Activated CD8-positive, alpha-beta T cell treated with anti-CD3 and anti-CD28 coated beads, Interleukin-2, amount 10 ng/mL, durations not matched to agents 7 days and 5 days (primary cell): ENCODE data around the gene TTL. TPM values are rescaled to one million over a fixed set of nuclear protein-coding genes. Genes with fewer than 3 reads are reported as not detected.
"Not testable (repeated sequence)": the region's sequence is repeated elsewhere in the genome, so short reads cannot be mapped to it uniquely, and the experiment has no call there.

Source experiments
- ATAC-seq: fragments of 150-1000 bp; cut with Tn5 transposase; one replicate; pipeline ENCODE4 v1.10.0; 2021; ENCODE audit warnings: moderate library complexity
- CTCF ChIA-PET: fragments of 350-600 bp; sonication (Branson Sonifier 250); formaldehyde crosslinking; loops from one replicate; lab custom pipeline; 2021; ENCODE audit warnings: antibody characterized with exemption; lab: Charles Lee
- POLR2A ChIA-PET: fragments of 350-600 bp; sonication (Branson Sonifier 250); formaldehyde crosslinking; loops from one replicate; lab custom pipeline; 2021; ENCODE audit warnings: antibody characterized with exemption; lab: Charles Lee
- DNase-seq: peaks from one replicate; pipeline ENCODE4 v3.0.0-alpha.2; 2020
- H3K27ac Mint-ChIP-seq: one replicate; pipeline ENCODE4 v1.8.0; 2021; ENCODE audit warnings: mild to moderate bottlenecking, mixed read lengths
- H3K27me3 Mint-ChIP-seq: one replicate; pipeline ENCODE4 v1.8.0; 2021; ENCODE audit warnings: low read depth, mixed read lengths
- H3K36me3 Mint-ChIP-seq: one replicate; pipeline ENCODE4 v1.8.0; 2021; ENCODE audit warnings: low read depth, mixed read lengths
- H3K4me1 Mint-ChIP-seq: one replicate; pipeline ENCODE4 v1.8.0; 2021; ENCODE audit warnings: low read depth, mixed read lengths
- H3K4me3 Mint-ChIP-seq: one replicate; pipeline ENCODE4 v1.8.0; 2021; ENCODE audit warnings: mild to moderate bottlenecking, mixed read lengths
- H3K9me3 Mint-ChIP-seq: one replicate; pipeline ENCODE4 v1.8.0; 2022; ENCODE audit warnings: mixed read lengths; ENCODE audit not compliant: insufficient read depth
- total RNA-seq, 2 experiments: library from RNA; stranded (reverse); gene quantifications; one replicate each; pipeline ENCODE4 v1.2.3, GENCODE V29; 2021

TTL gene
- total RNA-seq, 2 experiments from 2014 or later: 36.0 to 37.6 TPM

GRCh38 chr2:112566104-112566503 is 84.1 kb downstream of the TTL start:
- Mint-ChIP-seq H3K36me3 (peaks cover 67% of the 10 kb centered on the region), H3K27me3 (no peaks in the 10 kb centered on the region), H3K9me3 (no peaks in the 10 kb centered on the region), H3K4me1 (no peaks in the 10 kb centered on the region), H3K4me3 (no peak overlapping the region), H3K27ac (no peak overlapping the region)
- no peak for DNase-seq
- ChIA-PET POLR2A (no interaction called here), CTCF (interaction anchor here (0.8 to 1.2 kb wide), 2 partner anchors 14 to 17 kb away, joined by 3 to 7 read pairs; no protein-coding TSS in a partner anchor)
- ATAC-seq: no peak

GRCh38 chr2:112566508-112566907 is 84.6 kb downstream of the TTL start:
- CTCF ChIA-PET: interaction anchor here (1.2 kb wide), 1 partner anchor 15 kb away, joined by 3 read pairs; no protein-coding TSS in a partner anchor
- H3K9me3 Mint-ChIP-seq, H3K4me3 Mint-ChIP-seq, DNase-seq, POLR2A ChIA-PET, ATAC-seq, H3K27me3 Mint-ChIP-seq, H3K4me1 Mint-ChIP-seq, H3K27ac Mint-ChIP-seq: not testable (repeated sequence)
- H3K36me3 Mint-ChIP-seq: peaks cover 69% of the 10 kb centered on the region

GRCh38 chr2:112572005-112572404 is 90.0 kb downstream of the TTL start:
- H3K27me3 Mint-ChIP-seq: no peaks in the 10 kb centered on the region
- H3K36me3 Mint-ChIP-seq: peaks cover 70% of the 10 kb centered on the region
- no peaks in the 10 kb centered on the region for H3K4me1 Mint-ChIP-seq
- no peaks in the 10 kb centered on the region for H3K9me3 Mint-ChIP-seq
- ChIA-PET CTCF (interaction anchor here (1.0 kb wide), 1 partner anchor 28 kb away, joined by 4 read pairs; no protein-coding TSS in a partner anchor), POLR2A (no interaction called here)
- DNase-seq: no peak
- no peak overlapping the region for H3K4me3 Mint-ChIP-seq
- no peak for ATAC-seq
- H3K27ac Mint-ChIP-seq: no peak overlapping the region

- no peaks in the 10 kb centered on the region for H3K27me3 Mint-ChIP-seq
- H3K9me3 Mint-ChIP-seq: no peaks in the 10 kb centered on the region
- H3K36me3 Mint-ChIP-seq: peaks cover 24% of the 10 kb centered on the region
- H3K4me3 Mint-ChIP-seq: no peak overlapping the region
- H3K27ac Mint-ChIP-seq: no peak overlapping the region
- ChIA-PET CTCF (interaction anchor here (0.7 to 0.9 kb wide), 2 partner anchors 32 to 97 kb away, joined by 3 read pairs; no protein-coding TSS in a partner anchor), POLR2A (no interaction called here)
- DNase-seq (no peak), ATAC-seq (no peak)
- peaks cover 4% of the 10 kb centered on the region for H3K4me1 Mint-ChIP-seq
Measured at GRCh38 chr2:112577756-112578155, 95.8 kb downstream of the TTL start.

- Mint-ChIP-seq H3K4me3 (no peak overlapping the region), H3K27ac (no peak overlapping the region), H3K4me1 (peaks cover 13% of the 10 kb centered on the region), H3K36me3 (peaks cover 20% of the 10 kb centered on the region), H3K9me3 (no peaks in the 10 kb centered on the region), H3K27me3 (no peaks in the 10 kb centered on the region)
- ChIA-PET CTCF (no interaction called here), POLR2A (no interaction called here)
- ATAC-seq (no peak), DNase-seq (no peak)
Measured at GRCh38 chr2:112579241-112579640, 97.3 kb downstream of the TTL start.

GRCh38 chr2:112580084-112580483 is 98.1 kb downstream of the TTL start:
- peaks cover 16% of the 10 kb centered on the region for H3K4me1 Mint-ChIP-seq
- H3K27me3 Mint-ChIP-seq: no peaks in the 10 kb centered on the region
- POLR2A ChIA-PET: no interaction called here
- no peaks in the 10 kb centered on the region for H3K9me3 Mint-ChIP-seq
- peaks cover 15% of the 10 kb centered on the region for H3K36me3 Mint-ChIP-seq
- H3K27ac Mint-ChIP-seq: no peak overlapping the region
- CTCF ChIA-PET: no interaction called here
- ATAC-seq (no peak), DNase-seq (no peak)
- H3K4me3 Mint-ChIP-seq: no peak overlapping the region

GRCh38 chr2:112582314-112582746 is 100.4 kb downstream of the TTL start:
- H3K27ac Mint-ChIP-seq: peak overlapping the region; percentile 62
- CTCF ChIA-PET: interaction anchor here (1.1 to 3.2 kb wide), 6 partner anchors 8 to 145 kb away, joined by 3 to 24 read pairs (median 6); no protein-coding TSS in a partner anchor

GRCh38 chr2:112583497-112584133 is 101.7 kb downstream of the TTL start:
- Mint-ChIP-seq H3K4me3 (peak overlapping the region; percentile 95), H3K4me1 (peaks cover 29% of the 10 kb centered on the region), H3K9me3 (no peaks in the 10 kb centered on the region), H3K27ac (peak overlapping the region; percentile 99), H3K27me3 (no peaks in the 10 kb centered on the region), H3K36me3 (peaks cover 19% of the 10 kb centered on the region)
- ATAC-seq: no peak
- CTCF ChIA-PET: interaction anchor here (0.8 to 3.2 kb wide), 17 partner anchors 10 to 528 kb away, joined by 3 to 24 read pairs (median 4); partner anchors contain the start of genes TMEM87B and ZC3H8
- DNase-seq: peak; percentile 28
- POLR2A ChIA-PET: interaction anchor here (0.8 to 1.8 kb wide), 7 partner anchors 39 to 591 kb away, joined by 3 to 8 read pairs (median 3); partner anchors contain the start of gene SLC20A1

More at GRCh38 chr2:112582314-112582746, 100.4 kb downstream of the TTL start:
- Mint-ChIP-seq H3K4me1 (peaks cover 29% of the 10 kb centered on the region), H3K9me3 (no peaks in the 10 kb centered on the region), H3K36me3 (peaks cover 15% of the 10 kb centered on the region), H3K27me3 (no peaks in the 10 kb centered on the region), H3K4me3 (peak overlapping the region; percentile 15)
- ATAC-seq: peak; percentile 3
- POLR2A ChIA-PET: no interaction called here
- peak; percentile 63 for DNase-seq

GRCh38 chr2:112584134-112584890 is 102.4 kb downstream of the TTL start, which contains the start of gene CHCHD5:
TSS of gene CHCHD5 (plus strand) at chr2:112584609. CDS start at chr2:112584648, 39 bp downstream.
- DNase-seq (peak; percentile 98), ATAC-seq (peak; percentile 92)
- Mint-ChIP-seq H3K9me3 (no peaks in the 10 kb centered on the region), H3K4me1 (peaks cover 29% of the 10 kb centered on the region), H3K27me3 (no peaks in the 10 kb centered on the region), H3K36me3 (peaks cover 23% of the 10 kb centered on the region), H3K4me3 (peak within 1 kb of the TSS; percentile 95), H3K27ac (peak within 1 kb of the TSS; percentile 99)
- ChIA-PET CTCF (interaction anchor here (0.8 to 3.2 kb wide), 15 partner anchors 10 to 529 kb away, joined by 3 to 24 read pairs (median 5); partner anchors contain the start of gene TMEM87B), POLR2A (interaction anchor here (0.8 to 2.0 kb wide), 13 partner anchors 9 to 123 kb away, joined by 3 to 8 read pairs (median 4); no protein-coding TSS in a partner anchor)

- POLR2A ChIA-PET: interaction anchor here (0.8 to 2.0 kb wide), 10 partner anchors 9 to 142 kb away, joined by 3 to 5 read pairs (median 4); partner anchors contain the start of gene POLR1B
- Mint-ChIP-seq H3K27me3 (no peaks in the 10 kb centered on the region), H3K9me3 (no peaks in the 10 kb centered on the region), H3K27ac (peak overlapping the region; percentile 99), H3K36me3 (peaks cover 23% of the 10 kb centered on the region), H3K4me1 (peaks cover 29% of the 10 kb centered on the region), H3K4me3 (peak overlapping the region; percentile 95)
- CTCF ChIA-PET: interaction anchor here (0.7 to 3.2 kb wide), 9 partner anchors 11 to 142 kb away, joined by 3 to 24 read pairs (median 5); no protein-coding TSS in a partner anchor
- DNase-seq: no peak
- ATAC-seq: no peak
Measured at GRCh38 chr2:112584891-112585250, 102.9 kb downstream of the TTL start.

- peaks cover 23% of the 10 kb centered on the region for H3K36me3 Mint-ChIP-seq
- ATAC-seq: no peak
- no peaks in the 10 kb centered on the region for H3K27me3 Mint-ChIP-seq
- DNase-seq: no peak
- H3K4me3 Mint-ChIP-seq: peak overlapping the region; percentile 95
- CTCF ChIA-PET: interaction anchor here (0.7 to 2.8 kb wide), 6 partner anchors 11 to 142 kb away, joined by 3 to 18 read pairs (median 5); no protein-coding TSS in a partner anchor
- POLR2A ChIA-PET: interaction anchor here (0.8 to 2.0 kb wide), 9 partner anchors 10 to 141 kb away, joined by 3 to 5 read pairs (median 4); partner anchors contain the start of gene POLR1B
- peak overlapping the region; percentile 99 for H3K27ac Mint-ChIP-seq
- H3K4me1 Mint-ChIP-seq: peaks cover 29% of the 10 kb centered on the region
- H3K9me3 Mint-ChIP-seq: no peaks in the 10 kb centered on the region
Measured at GRCh38 chr2:112585400-112585799, 103.4 kb downstream of the TTL start.
